DMS 273 (cell line): ENCODE data around the gene ARMH3.
"Not testable (repeated sequence)": the region's sequence is repeated elsewhere in the genome, so short reads cannot be mapped to it uniquely, and the experiment has no call there.

Experiments used
- DNase-seq: peaks from one replicate; lab custom pipeline; 2025; ENCODE audit not compliant: unreplicated experiment; lab: John Stamatoyannopoulos, UW

Gene ARMH3

GRCh38 chr10:102055647-102056419 lies at the start of gene ARMH3:
Gene ARMH3, minus strand, starts transcription at chr10:102056173. Its CDS starts 16,059 bp downstream, at chr10:102040114.
- DNase-seq = peak; percentile 98

GRCh38 chr10:102102421-102102820 lies 46.4 kb upstream of the ARMH3 start:
- no peak for DNase-seq

DNA sequence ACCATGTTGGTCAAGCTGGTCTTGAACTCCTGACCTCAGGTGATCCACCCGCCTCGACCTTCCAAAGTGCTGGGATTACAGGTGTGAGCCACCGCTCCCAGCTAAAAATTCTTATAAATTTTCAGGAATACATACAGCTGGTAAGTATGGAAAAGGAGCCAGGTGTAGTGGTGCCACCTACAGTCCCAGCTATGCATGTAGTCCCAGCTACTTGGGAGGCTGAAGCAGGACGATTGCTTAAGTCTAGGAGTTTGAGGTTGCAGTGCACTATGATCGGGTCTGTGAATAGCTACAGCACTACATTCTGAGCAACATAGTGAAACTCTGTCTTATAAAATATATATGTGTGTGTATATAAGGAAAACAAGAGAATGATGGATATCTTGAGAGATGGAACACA lies 45.2 kb upstream of the ARMH3 start:
- peak; percentile 6 for DNase-seq

- DNase-seq = no peak
These were observed 40.5 kb upstream of the ARMH3 start for GRCh38 chr10:102096449-102096848.

DNA sequence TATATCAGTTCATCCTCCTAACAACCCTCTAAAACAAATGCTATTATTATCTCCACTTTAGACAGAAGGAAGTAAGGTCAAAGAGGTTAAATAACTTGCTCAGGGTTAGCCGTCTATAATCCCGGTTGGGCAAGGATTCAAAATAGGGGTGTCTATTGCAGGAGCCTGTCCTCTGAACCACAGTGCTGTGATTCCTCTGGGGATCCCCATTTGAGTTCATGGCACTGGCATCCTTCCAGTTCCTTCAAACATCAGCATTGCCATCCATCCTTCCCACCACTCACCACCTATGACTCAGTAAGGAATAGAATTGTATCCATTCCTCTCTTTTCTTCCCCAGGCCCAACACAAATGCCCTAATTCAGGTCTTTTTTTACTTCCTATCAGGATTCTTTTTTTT lies 34.8 kb upstream of the ARMH3 start:
- no peak for DNase-seq

DNA sequence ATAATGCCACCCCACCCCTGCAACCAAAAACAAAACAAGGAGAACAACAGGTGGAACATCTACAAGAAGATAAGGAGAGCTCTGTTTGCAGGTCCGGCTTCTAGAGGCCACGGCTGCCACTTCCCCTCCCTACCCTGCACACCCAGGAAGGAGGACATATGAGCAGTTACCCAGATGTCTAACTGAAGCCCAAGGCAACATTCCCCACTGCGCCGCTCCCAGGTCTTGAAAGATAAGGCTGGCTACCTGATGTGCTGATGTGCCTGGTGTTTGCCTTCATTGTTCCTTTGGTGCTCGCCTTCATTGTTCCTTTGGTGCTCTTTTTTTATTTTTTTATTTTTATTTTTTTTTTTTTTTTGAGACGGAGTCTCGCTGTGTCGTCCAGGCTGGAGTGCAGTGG lies 30.2 kb upstream of the ARMH3 start:
- no peak for DNase-seq

DNA sequence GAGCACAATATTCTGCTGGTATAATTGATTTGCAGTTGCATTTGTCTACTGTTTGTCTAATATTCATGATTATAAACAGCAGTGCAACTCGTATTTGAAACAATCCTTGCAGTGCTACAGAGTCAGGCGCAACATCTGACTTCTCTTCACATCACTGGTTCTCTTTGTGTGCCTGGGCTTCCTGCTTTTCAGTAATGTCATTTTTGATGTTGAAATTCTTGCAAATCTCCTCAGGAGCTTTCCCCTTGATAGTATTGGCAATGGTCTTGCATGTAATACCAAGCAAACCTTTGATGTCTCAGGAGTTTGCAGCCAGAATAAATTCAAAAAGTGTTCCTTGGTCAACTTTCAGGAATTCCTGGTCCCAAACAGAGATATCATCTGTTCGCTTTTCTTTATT lies 29.4 kb upstream of the ARMH3 start:
- no peak for DNase-seq

GRCh38 chr10:102083541-102083940 lies 27.6 kb upstream of the ARMH3 start:
- DNase-seq = no peak

DNA sequence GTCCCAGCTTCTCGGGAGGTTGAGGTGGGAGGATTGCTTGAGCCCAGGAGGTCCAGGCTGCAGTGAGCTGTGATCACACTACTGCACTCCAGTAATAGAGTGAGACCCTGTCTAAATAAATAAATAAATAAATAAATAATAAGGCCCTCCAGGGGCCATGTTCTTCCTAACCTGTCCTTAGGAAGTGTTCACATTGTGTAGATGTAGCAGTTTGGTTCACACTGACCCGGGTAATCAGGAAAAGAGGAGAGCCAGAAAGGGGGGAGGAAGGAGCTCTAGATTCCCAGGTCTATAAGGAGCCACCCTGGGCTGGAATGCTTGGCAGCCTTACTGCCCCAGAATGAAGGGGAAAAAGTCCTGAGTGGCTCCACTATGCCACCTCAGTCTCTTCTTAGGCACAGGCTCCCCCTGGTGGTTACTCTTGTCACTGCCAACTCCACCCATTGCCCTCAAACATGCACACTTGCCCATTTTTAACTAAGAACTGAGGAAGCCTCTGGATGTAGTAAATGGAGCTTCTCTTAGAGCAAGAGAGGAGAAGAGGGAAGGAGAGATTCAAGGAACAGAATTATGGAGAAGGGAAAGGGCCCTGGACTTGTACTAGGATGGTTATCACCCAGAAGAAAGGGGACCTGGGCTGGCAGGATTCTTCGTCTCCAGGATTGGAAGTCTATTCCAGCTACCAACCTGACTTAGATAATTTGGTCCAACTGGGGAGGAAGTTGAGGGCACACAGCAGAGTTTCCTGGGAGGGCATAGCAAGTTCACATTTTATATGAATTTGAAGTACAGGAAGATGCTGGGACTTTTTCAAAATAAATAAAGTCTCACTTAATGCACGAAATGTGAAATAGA lies 16.9 kb upstream of the ARMH3 start:
- DNase-seq = peak; percentile 86

DNA sequence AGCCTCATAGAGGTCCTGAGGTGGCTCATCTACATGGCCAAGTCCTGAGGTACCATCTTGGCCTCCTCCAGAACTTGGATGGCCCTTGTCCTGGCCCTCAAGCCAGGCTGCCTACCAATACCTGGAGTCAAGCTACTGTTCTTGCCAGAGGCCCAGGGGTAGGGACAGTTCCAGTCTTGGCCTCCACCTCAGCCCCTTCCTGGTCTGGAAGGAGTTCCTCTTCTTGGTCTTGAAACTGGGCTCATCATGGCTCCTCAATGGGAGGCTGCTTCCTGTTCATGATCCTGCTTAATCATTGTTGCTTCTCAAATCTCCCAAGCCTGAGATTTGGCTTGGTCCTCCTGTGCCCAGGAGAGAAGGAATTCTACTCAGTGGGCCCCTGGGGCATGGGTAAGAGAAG lies 13.1 kb upstream of the ARMH3 start:
- no peak for DNase-seq

GRCh38 chr10:102068216-102068615 lies 12.2 kb upstream of the ARMH3 start:
- DNase-seq = peak; percentile 56

DNA sequence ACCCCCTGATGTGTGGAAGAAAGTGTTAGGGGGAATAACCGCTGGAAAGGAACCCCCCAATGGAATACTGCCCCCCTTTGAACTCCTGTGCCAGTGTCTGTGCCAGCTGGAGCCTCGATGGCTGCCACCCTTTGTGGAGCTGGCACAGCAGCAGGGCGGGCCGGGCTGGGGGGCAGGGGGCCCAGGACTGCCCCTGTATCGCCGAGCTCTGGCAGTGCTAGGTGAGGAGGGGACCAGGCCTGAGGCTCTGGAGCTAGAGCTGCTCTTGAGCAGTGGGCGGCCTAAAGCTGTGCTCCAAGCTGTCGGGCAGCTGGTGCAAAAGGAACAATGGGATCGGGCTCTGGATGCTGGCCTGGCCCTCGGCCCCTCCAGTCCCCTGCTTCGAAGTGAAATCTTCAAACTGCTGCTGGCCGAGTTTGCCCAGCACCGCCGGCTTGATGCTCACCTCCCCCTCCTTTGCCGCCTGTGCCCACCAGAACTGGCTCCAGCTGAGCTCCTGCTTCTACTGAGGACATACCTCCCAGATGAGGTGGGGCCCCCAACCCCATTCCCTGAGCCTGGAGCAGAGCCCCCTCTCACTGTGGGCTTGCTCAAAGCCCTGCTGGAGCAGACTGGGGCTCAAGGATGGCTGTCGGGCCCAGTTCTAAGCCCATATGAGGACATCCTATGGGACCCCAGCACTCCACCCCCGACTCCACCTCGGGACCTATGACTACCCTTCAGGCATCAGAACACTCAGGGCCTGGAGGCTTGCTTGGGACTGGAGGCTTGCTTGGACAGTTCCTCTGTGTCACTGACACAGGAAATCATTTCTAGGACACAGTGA lies 11.3 kb upstream of the ARMH3 start:
- DNase-seq = no peak

GRCh38 chr10:102066399-102067088 lies 10.6 kb upstream of the ARMH3 start:
- DNase-seq = peak; percentile 43

- DNase-seq = peak; percentile 47
These were observed 9.8 kb upstream of the ARMH3 start for GRCh38 chr10:102065561-102066398.

- DNase-seq = peak; percentile 92
These were observed 9.0 kb upstream of the ARMH3 start, which contains the start of gene HPS6 for GRCh38 chr10:102064868-102065560. Gene HPS6, plus strand, starts transcription at chr10:102065349. Its CDS starts 126 bp downstream, at chr10:102065475.

GRCh38 chr10:102064503-102064867 lies 8.5 kb upstream of the ARMH3 start:
- no peak for DNase-seq

DNA sequence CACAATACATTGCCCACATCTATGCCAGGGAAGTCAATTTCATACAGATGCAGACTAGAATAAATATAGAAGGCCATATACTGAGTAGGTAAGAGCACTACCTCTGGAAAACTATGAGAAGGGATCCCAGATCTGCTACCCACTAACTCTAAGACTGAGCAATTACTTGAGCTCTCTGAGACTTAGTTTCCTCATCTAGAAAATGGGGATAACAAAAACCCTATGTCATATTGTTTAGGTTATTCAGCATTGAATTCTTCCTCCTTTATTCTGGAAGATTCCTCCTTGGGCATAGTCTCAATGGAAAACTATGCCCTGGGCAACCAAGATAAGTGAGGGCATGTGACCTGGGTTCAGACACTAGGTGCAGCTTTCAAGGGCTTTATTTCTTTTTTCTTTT lies 4.0 kb upstream of the ARMH3 start:
- DNase-seq = no peak

- not testable (repeated sequence) for DNase-seq
These were observed 909 bp downstream of the ARMH3 start for GRCh38 chr10:102054881-102055646.
